Parathyroid adenoma (tissue), 2 donors: Measurements from ENCODE around the gene LRRC72.
"Not testable (repeated sequence)": the region's sequence is repeated elsewhere in the genome, so short reads cannot be mapped to it uniquely, and the experiment has no call there.

Experiments
- H2AFZ ChIP-seq: fragments of 300-600 bp; sonication (generic); one replicate; pipeline ENCODE4 v1.7.0; 2017; ENCODE audit warnings: antibody characterized with exemption, mild to moderate bottlenecking
- H3K27ac ChIP-seq: fragments of 300-600 bp; sonication (generic); one replicate; pipeline ENCODE4 v1.7.0; 2017
- H3K27me3 ChIP-seq: fragments of 300-600 bp; sonication (generic); one replicate; pipeline ENCODE4 v1.7.0; 2017; ENCODE audit warnings: low read length; ENCODE audit not compliant: control insufficient read depth, insufficient read depth
- H3K36me3 ChIP-seq: fragments of 300-600 bp; sonication (generic); one replicate; pipeline ENCODE4 v1.7.0; 2017; ENCODE audit warnings: low read length; ENCODE audit not compliant: control insufficient read depth, insufficient read depth
- H3K4me1 ChIP-seq: fragments of 300-600 bp; sonication (generic); one replicate; pipeline ENCODE4 v1.7.0; 2017; ENCODE audit warnings: control low read depth
- H3K4me2 ChIP-seq: fragments of 300-600 bp; sonication (generic); one replicate; pipeline ENCODE4 v1.7.0; 2017; ENCODE audit warnings: low read length
- H3K4me3 ChIP-seq: fragments of 300-600 bp; sonication (generic); one replicate; pipeline ENCODE4 v1.7.0; 2017; ENCODE audit warnings: low read depth, low read length
- H3K79me2 ChIP-seq: fragments of 300-600 bp; sonication (generic); one replicate; pipeline ENCODE4 v1.7.0; 2017; ENCODE audit warnings: control low read depth
- H3K9ac ChIP-seq: fragments of 300-600 bp; sonication (generic); one replicate; pipeline ENCODE4 v1.7.0; 2017; ENCODE audit warnings: mild to moderate bottlenecking
- H3K9me3 ChIP-seq: fragments of 300-600 bp; sonication (generic); one replicate; pipeline ENCODE4 v1.7.0; 2017; ENCODE audit warnings: low read length; ENCODE audit not compliant: control insufficient read depth
- CTCF ChIP-seq: fragments of 300-600 bp; sonication (generic); IDR thresholded peaks from one replicate; pipeline ENCODE4 v1.7.0; 2017; ENCODE audit warnings: antibody characterized with exemption, mild to moderate bottlenecking
- donor health status: primary hyperparathyroidism.

The LRRC72 gene

DNA sequence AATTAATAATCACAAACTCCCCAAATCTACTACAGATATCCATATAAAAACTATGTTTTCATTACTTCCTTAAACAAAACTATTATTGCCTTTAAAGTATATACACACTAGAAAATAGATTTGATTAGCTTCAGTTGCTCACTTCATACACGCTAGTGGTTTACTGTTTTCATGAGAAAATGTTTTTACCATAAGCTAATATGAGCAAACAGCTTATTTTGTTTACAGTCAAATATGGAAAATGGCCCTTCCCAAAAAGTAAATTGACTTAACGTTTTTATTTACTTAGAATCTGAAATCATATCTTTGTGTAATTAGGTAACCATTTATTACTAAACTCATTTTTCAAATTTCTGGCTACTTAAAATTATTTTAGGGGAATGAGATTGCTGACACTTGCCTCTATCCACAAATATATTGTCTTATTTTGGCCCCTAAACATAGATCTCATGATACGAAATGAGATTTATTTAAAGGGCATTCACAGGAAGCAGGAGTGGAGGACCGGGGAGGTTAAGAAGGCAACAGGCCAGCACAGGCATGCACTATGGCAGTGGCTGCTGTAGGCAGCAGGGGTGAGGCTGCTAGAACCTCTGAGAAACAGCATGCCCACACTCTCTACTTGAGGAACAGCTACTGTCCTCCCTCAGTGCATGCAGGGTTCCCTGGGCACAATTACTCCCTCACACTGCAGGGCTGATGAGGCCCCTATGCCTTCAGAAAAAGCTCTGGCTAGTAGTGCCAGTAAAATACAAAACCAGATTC lies 31.5 kb upstream of the LRRC72 start:
- no peak overlapping the region for H2AFZ ChIP-seq
- no peak overlapping the region for H3K9ac ChIP-seq
- no peaks in the 10 kb centered on the region for H3K79me2 ChIP-seq
- no peaks in the 10 kb centered on the region for H3K27me3 ChIP-seq
- no peak overlapping the region for H3K4me3 ChIP-seq
- H3K4me2 ChIP-seq, result no peak overlapping the region
- no peak overlapping the region for H3K27ac ChIP-seq
- TF ChIP-seq CTCF, result no peak
- no peaks in the 10 kb centered on the region for H3K4me1 ChIP-seq
- H3K9me3 ChIP-seq, result no peaks in the 10 kb centered on the region
- no peaks in the 10 kb centered on the region for H3K36me3 ChIP-seq

- no peaks in the 10 kb centered on the region for H3K36me3 ChIP-seq
- no peak overlapping the region for H3K27ac ChIP-seq
These were observed 28.5 kb upstream of the LRRC72 start for GRCh38 chr7:16498122-16498521.

DNA sequence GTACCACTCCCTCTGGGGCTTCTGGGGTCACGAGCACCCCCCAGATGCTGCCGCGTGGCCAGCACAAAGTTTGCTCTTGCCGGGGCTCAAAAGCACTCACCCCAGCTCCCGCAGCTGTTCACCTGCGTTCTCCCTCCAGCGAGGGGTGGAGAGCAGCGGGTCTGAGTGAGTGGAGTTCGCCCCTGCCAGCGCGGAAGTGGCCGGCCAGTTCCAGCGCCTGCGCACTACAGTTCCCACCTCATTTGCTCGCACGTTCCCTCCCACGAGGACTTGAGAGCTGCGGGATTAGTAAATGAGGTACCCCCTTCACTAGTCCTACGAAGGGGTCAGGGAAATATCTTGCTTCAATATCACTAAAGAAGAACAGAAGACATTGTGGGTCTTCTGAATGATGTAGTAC lies 24.3 kb upstream of the LRRC72 start:
- H3K4me3 ChIP-seq, result no peak overlapping the region
- H3K79me2 ChIP-seq, result no peaks in the 10 kb centered on the region
- H3K4me2 ChIP-seq, result no peak overlapping the region
- no peaks in the 10 kb centered on the region for H3K4me1 ChIP-seq
- H3K27me3 ChIP-seq, result no peaks in the 10 kb centered on the region
- no peak overlapping the region for H3K27ac ChIP-seq
- H3K9me3 ChIP-seq, result no peaks in the 10 kb centered on the region
- no peaks in the 10 kb centered on the region for H3K36me3 ChIP-seq
- no peak overlapping the region for H3K9ac ChIP-seq
- no peak for TF ChIP-seq CTCF
- H2AFZ ChIP-seq, result no peak overlapping the region

More at GRCh38 chr7:16498122-16498521, 28.5 kb upstream of the LRRC72 start:
- Histone ChIP-seq H3K9me3 (no peaks in the 10 kb centered on the region), H3K79me2 (no peaks in the 10 kb centered on the region), H3K4me3 (no peak overlapping the region), H3K27me3 (no peaks in the 10 kb centered on the region), H3K4me1 (no peaks in the 10 kb centered on the region), H2AFZ (no peak overlapping the region), H3K9ac (no peak overlapping the region), H3K4me2 (no peak overlapping the region)
- TF ChIP-seq CTCF, result no peak

- no peaks in the 10 kb centered on the region for H3K9me3 ChIP-seq
- no peak overlapping the region for H3K9ac ChIP-seq
- no peaks in the 10 kb centered on the region for H3K27me3 ChIP-seq
- H3K4me2 ChIP-seq, result no peak overlapping the region
- no peaks in the 10 kb centered on the region for H3K4me1 ChIP-seq
- no peak overlapping the region for H2AFZ ChIP-seq
- TF ChIP-seq CTCF, result no peak
- H3K79me2 ChIP-seq, result no peaks in the 10 kb centered on the region
- H3K36me3 ChIP-seq, result no peaks in the 10 kb centered on the region
- H3K4me3 ChIP-seq, result no peak overlapping the region
- no peak overlapping the region for H3K27ac ChIP-seq
These were observed 22.6 kb upstream of the LRRC72 start for GRCh38 chr7:16504019-16504418.

DNA sequence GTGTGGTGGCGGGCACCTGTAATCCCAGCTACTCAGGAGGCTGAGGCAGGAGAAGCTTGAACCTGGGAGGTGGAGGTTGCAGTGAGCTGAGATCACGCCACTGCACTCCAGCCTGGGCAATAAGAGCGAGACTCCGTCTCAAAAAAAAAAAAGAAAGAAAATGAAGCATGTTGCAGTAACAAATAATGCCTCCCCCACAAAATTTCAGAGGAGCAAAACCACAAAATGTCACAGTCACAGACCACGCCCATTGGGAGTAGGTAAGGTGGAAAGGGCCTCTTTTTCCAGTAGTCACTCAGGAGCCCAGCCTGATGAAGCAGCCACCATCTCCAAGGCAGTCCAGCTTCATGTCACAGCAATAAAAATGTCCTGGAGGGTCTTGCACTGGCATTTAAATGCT lies 20.2 kb upstream of the LRRC72 start:
- H3K79me2 ChIP-seq, H3K9ac ChIP-seq, H3K9me3 ChIP-seq, H3K27me3 ChIP-seq, H3K4me3 ChIP-seq, H3K27ac ChIP-seq, H3K4me1 ChIP-seq, H2AFZ ChIP-seq, H3K4me2 ChIP-seq, H3K36me3 ChIP-seq: not testable (repeated sequence)
